ENCODE data around the gene MIOX.
"Not testable (repeated sequence)": the region's sequence is repeated elsewhere in the genome, so short reads cannot be mapped to it uniquely, and the experiment has no call there.

MIOX gene

DNA sequence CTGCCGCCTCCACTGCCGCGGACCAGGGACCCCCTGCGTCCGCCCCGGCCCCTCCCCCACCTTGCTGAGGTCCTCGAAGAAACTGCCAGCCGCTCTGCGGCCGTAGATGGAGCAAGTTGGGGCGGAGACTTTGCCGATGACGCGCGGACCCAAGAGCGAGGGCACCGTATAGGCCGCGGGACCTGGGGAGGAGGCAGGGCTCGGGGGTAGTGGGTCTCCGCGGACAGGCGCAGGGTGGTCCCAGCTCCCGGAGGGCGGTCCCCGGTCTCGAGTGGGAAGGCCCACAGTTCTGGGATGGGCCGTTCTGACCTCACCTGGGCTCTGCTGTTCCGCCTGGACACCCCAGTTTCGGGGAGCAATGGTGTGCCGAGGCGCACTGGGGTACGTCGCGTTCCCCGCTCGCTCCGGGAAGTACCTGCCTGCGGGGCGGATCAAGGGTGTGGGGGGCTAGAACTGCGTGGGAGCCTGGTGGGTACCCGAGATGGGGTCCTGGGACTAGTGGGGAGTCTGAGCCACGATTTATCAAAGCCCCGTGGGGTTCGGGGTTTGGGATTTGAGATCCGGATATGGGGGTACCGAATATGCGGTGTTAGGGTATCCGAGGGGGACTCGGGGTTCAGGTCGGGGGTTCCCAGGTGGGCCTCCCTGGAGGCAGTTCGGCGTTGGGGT, 44.4 kb downstream of the MIOX start:
- DNase-seq, result no peak

DNA sequence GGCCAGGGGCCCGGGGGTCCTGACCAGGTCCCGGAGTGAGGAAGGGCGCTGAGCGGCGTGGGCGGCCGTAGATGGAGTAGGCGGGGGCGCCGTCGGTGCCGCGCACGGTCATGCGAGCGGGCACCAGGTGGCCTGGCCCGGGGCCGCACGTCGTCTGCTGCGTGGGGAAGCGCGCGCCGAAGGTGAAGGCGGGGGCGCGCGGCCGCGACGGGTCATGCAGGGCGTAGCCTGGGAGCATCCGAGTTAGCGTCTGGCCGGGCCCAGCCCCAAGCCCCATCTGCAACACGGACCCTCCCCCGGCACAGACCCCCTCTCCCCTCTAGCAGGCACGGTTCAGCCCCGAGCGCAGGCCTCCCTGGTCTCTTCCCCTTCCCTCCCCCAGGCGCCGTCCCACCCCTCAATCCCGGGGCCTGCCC, 44.9 kb downstream of the MIOX start:
- DNase-seq, result no peak

DNA sequence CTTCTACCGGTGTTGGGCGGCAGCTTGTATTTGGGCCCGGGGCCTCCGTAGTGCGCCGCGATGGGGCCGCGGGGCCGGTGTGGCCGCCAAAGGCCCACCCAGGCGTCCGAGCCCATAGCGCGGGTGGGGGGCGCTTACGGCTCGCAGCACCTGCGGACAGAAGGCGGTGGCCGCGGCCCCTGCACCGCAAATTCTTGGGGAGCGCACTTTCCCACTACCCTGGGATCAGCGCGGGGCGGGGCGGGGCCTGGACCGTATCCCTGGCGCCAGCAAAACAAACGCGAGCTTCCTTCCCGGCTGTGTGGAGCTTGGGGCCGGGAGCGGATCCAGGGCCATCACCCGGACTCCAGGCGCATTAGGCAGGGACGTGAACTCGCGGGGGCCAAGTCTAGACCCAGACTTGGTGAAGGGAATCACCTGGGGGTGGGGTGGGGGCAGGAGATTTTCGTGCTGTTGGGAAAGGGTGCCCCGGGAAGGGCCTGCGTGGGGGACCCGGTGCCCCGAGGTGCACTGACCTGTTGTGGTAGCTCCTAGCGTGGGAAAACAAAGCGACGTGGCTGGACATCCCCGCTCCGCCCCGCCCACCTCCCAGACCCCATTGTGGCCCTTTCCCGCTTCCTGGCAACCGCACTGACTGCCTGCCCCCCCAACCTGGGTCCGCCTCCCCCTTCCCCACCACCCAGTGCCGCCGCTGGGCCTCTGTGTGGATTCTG, 45.5 kb downstream of the MIOX start:
- no peak for DNase-seq

DNA sequence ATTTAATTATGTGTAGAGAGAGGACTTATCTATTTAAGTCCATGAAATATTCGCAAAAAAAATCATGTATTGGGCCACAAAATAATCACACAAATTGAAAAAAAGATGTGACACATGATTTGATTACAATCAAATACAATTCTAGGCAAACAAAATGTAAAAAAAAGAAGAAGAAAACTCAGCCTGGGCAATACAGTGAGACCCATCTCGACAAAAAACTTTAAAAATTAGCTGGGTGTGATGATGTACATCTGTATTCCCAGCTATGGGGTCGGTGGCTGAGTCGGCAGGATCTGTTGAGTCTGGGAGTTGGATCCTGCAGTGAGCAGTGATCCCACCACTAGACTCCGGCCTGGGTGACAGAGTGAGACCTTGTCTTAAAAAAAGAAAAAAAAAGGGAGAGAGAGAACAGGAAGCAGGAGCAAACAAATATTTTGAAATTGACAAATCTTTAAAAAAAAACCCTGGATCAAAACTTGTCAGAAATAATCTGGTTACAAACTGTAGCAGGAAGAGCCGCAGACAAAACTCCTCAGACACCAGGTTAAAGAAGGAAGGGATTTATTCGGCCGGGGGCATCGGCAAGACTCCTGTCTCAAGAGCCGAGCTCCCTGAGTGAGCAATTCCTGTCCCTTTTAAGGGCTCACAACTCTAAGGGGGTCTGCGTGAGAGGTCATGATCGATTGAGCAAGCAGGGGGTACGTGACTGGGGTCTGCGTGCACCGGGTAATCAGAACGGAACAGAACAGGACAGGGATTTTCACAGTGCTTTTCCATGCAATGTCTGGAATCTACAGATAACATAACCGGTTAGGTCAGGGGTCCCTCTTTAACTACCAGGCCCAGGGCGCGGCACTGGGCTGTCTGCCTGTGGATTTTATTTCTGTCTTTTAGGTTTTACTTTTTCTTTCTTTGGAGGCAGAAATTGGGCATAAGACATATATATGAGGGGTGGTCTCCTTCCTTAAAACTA, 46.5 kb downstream of the MIOX start:
- DNase-seq, result no peak

DNA sequence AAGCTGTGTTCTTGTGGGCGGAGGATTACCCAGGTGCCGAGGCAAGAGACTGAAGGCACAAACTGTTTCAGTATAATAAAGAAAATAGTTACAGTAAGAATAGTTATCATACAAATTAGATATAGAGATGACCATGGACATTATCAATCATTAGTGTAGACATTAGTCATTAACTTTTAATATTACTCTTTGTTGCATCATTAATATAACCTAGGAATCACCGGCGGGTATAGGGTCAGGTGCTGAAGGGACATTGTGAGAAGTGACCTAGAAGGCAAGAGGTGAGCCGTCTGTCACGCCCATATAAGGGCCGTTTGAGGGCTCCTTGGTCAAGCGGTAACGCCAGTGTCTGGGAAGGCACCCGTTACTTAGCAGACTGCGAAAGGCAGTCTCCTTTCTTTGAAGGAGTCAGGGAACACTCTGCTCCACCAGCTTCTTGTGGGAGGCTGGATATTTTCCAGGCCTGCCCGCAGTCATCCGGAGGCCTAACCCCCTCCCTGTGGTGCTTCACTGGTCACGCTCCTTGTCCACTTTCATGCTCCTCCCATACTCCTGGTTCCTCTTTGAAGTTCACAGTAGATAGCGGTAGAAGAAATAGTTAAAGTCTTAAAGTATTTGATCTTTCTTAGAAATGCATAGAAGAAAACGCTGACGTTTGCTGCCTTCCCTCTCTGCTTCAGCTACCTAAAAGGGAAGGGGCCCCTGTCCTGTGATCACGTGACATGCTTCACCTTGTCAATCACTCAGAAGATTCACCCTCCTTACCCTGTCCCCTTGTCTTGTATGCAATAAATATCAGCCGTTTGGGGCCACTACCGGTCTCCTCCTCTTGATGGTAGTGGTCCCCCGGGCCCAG, 47.4 kb downstream of the MIOX start:
- DNase-seq, result not testable (repeated sequence)

DNA sequence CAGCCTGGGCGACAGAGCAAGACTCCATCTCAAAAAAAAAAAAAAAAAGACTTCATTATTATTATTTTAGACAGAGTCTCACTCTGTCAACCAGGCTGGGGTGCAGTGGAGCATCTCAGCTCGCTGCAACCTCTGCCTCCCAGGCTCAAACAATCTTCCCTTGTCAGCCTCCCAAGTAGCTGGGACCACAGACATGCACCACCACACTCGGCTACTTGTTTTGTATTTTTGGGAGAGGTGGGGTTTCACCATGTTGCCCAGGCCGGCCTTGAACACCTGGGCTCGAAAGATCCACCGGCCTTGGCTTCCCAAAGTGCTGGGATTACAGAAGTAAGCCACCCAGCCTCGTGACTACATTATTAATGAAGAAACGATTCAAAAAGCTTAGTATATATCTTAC, 48.5 kb downstream of the MIOX start:
- no peak for DNase-seq

DNA sequence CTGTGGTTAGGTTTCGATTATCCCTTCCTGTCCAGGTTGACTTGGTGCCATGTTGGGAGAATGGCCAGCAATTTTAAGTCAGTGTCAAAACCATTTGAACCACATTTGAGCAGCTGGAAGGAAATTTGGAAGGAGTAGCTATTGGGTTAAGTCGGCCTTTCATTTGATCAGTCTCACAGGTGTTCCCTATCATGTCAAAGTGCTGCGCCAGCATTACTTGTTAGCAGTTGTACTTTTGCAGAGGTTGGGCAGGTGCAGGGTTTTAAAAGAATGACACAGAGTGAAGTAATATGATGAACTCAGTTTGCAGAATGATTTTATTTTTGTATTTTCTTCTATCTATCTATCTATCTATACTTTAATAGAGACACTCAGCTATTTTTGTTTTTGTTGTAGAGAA, 49.6 kb downstream of the MIOX start:
- DNase-seq, result no peak

DNA sequence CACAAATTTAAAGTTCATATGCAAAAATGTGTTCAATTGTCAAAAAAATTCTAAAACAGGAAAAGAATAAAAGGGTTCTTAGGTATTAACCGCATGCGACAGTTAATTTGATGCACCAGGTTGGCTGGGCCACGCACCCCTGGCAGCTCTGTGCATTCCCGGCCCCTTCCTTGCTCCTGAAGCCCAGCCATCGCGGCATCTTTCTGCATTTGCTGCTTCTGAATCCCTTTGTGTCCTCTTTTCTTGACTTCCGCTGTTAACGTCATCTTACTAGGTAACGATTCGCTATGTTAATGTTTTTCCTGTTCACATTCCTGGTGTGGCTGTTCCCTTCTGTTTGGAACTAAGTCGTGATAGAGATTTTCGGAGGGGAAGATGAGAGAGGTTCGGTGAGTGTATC, 51.1 kb downstream of the MIOX start:
- DNase-seq, result no peak

Data from NCI-H446 treated with DMSO at 0.1 percent for 48 hours (cell line).